H1 (cell line): ENCODE data around the gene EGFLAM. TPM values are rescaled to one million over a fixed set of nuclear protein-coding genes. Genes with fewer than 3 reads are reported as not detected.

Source experiments
- CTCF ChIA-PET: fragments of 300-600 bp; sonication (Branson Sonifier 250); formaldehyde crosslinking; loops from one replicate; lab custom pipeline; 2021; ENCODE audit not compliant: partially characterized antibody; lab: Charles Lee
- POLR2A ChIA-PET: fragments of 300-600 bp; sonication (Branson Sonifier 250); formaldehyde crosslinking; loops from one replicate; lab custom pipeline; 2021; ENCODE audit warnings: inconsistent platforms; ENCODE audit not compliant: partially characterized antibody; lab: Charles Lee
- DNase-seq, 2 experiments: peaks; one replicate each; pipeline versions ENCODE4 v3.0.0 to v3.0.0-alpha.2; 2010 to 2022; ENCODE audit warnings: low spot score in 2 of 2, low read depth in 1 of 2, mixed read lengths in 1 of 2
- FAIRE-seq: peaks from 2 replicates; lab custom pipeline; 2011; peaks lifted over from hg19 to GRCh38; lab: Jason Lieb, UNC
- H2AFZ ChIP-seq: 2 replicates; pipeline ENCODE4 v1.8.1; 2012; ENCODE audit warnings: low read length, inconsistent platforms
- H2AK5ac ChIP-seq: 2 replicates; pipeline ENCODE4 v1.6.1; 2013; ENCODE audit warnings: low read depth, low read length
- H2BK120ac ChIP-seq: replicated peaks from 2 replicates; pipeline ENCODE3; 2013; ENCODE audit warnings: low read depth, low read length, inconsistent platforms
- H2BK12ac ChIP-seq: 2 replicates; pipeline ENCODE4 v1.6.1; 2013; ENCODE audit warnings: low read depth, low read length
- H2BK15ac ChIP-seq: 2 replicates; pipeline ENCODE4 v1.6.1; 2013; ENCODE audit warnings: low read length
- H2BK20ac ChIP-seq: 2 replicates; pipeline ENCODE4 v1.6.1; 2013; ENCODE audit warnings: low read length
- H2BK5ac ChIP-seq: 2 replicates; pipeline ENCODE4 v1.6.1; 2013; ENCODE audit warnings: low read depth, low read length
- H3K14ac ChIP-seq: 2 replicates; pipeline ENCODE4 v1.6.1; 2013; ENCODE audit warnings: inconsistent platforms; ENCODE audit not compliant: insufficient read length
- H3K18ac ChIP-seq: 2 replicates; pipeline ENCODE4 v1.6.1; 2013; ENCODE audit warnings: low read length; ENCODE audit errors: extremely low read depth
- H3K23ac ChIP-seq: 2 replicates; pipeline ENCODE4 v1.6.1; 2013; ENCODE audit warnings: inconsistent platforms; ENCODE audit not compliant: insufficient read length
- H3K23me2 ChIP-seq: 2 replicates; pipeline ENCODE4 v1.6.1; 2013; ENCODE audit warnings: low read depth, low read length
- H3K27ac ChIP-seq: 2 replicates; pipeline ENCODE4 v1.6.1; 2011; ENCODE audit warnings: low read depth, low read length, inconsistent platforms
- H3K27me3 ChIP-seq, 4 experiments: replicated peaks in 1 of 4; 1 replicate in 1 of 4; 2 replicates in 3 of 4; pipeline versions ENCODE4 v1.6.1 to v1.8.1; 2011 to 2013; ENCODE audit warnings: low read length in 3 of 4, mild to moderate bottlenecking in 3 of 4, inconsistent platforms in 2 of 4, mixed read lengths in 2 of 4, moderate library complexity in 1 of 4; ENCODE audit not compliant: control insufficient read depth in 3 of 4, insufficient read depth in 3 of 4; ENCODE audit errors: extremely low read depth in 1 of 4
- H3K36me3 ChIP-seq, 4 experiments: 2 replicates each; pipeline versions ENCODE4 v1.6.1 to v1.8.1; 2011 to 2013; ENCODE audit warnings: mild to moderate bottlenecking in 4 of 4, low read length in 3 of 4, moderate library complexity in 2 of 4, control low read depth in 1 of 4, inconsistent platforms in 1 of 4; ENCODE audit not compliant: insufficient read depth in 4 of 4, control insufficient read depth in 2 of 4
- H3K4ac ChIP-seq: replicated peaks from 2 replicates; pipeline ENCODE3; 2013; ENCODE audit warnings: low read length, low read depth, mixed read lengths, inconsistent platforms; ENCODE audit not compliant: insufficient read length
- H3K4me1 ChIP-seq, 4 experiments: replicated peaks in 1 of 4; 1 replicate in 1 of 4; 2 replicates in 3 of 4; pipeline versions ENCODE4 v1.6.1 to v1.8.1; 2011 to 2013; ENCODE audit warnings: low read length in 3 of 4, inconsistent platforms in 2 of 4, mixed read lengths in 1 of 4; ENCODE audit not compliant: insufficient read depth in 4 of 4, control insufficient read depth in 3 of 4
- H3K4me2 ChIP-seq, 2 experiments: 2 replicates each; pipeline versions ENCODE4 v1.6.1 to v1.8.1; 2011 to 2013; ENCODE audit warnings: low read depth in 2 of 2, low read length in 2 of 2, control low read depth in 1 of 2, inconsistent platforms in 1 of 2, mild to moderate bottlenecking in 1 of 2; ENCODE audit not compliant: insufficient read depth in 1 of 2
- H3K4me3 ChIP-seq, 4 experiments: fragments of 200-600, 300-600 bp in 1 of 4; sonication (generic), shearing (Covaris generic), sonication (Bioruptor Twin) in 1 of 4; 2 replicates each; pipeline versions ENCODE4 v1.5.1 to v1.8.1; 2011 to 2016; ENCODE audit warnings: low read length in 4 of 4, low read depth in 3 of 4, control low read depth in 2 of 4, inconsistent platforms in 2 of 4, mild to moderate bottlenecking in 2 of 4, mixed read lengths in 1 of 4, moderate library complexity in 1 of 4; ENCODE audit not compliant: insufficient read depth in 2 of 4; ENCODE audit errors: extremely low read depth in 1 of 4
- H3K56ac ChIP-seq: replicated peaks from 2 replicates; pipeline ENCODE3; 2013; ENCODE audit warnings: low read depth, mild to moderate bottlenecking, mixed read lengths, low read length, inconsistent platforms; ENCODE audit not compliant: insufficient read length
- H3K79me1 ChIP-seq: 2 replicates; pipeline ENCODE4 v1.6.1; 2013; ENCODE audit warnings: low read depth, low read length, control low read depth
- H3K79me2 ChIP-seq, 2 experiments: 2 replicates each; pipeline versions ENCODE4 v1.6.1 to v1.8.1; 2012 to 2013; ENCODE audit warnings: low read length in 2 of 2, mild to moderate bottlenecking in 2 of 2, inconsistent platforms in 1 of 2; ENCODE audit not compliant: insufficient read depth in 2 of 2, control insufficient read depth in 1 of 2
- H3K9ac ChIP-seq, 4 experiments: replicated peaks in 1 of 4; 1 replicate in 1 of 4; 2 replicates in 3 of 4; pipeline versions ENCODE4 v1.6.1 to v1.8.1; 2011 to 2013; ENCODE audit warnings: low read depth in 3 of 4, low read length in 3 of 4, control low read depth in 2 of 4, mild to moderate bottlenecking in 2 of 4, moderate library complexity in 2 of 4, inconsistent platforms in 1 of 4; ENCODE audit errors: extremely low read depth in 1 of 4
- H3K9me3 ChIP-seq, 2 experiments: 2 replicates each; pipeline versions ENCODE4 v1.6.1 to v1.8.1; 2012 to 2013; ENCODE audit warnings: mild to moderate bottlenecking in 2 of 2, moderate library complexity in 2 of 2, control low read depth in 1 of 2, inconsistent platforms in 1 of 2, low read depth in 1 of 2, low read length in 1 of 2, mixed read lengths in 1 of 2; ENCODE audit not compliant: insufficient read depth in 2 of 2
- H4K20me1 ChIP-seq, 2 experiments: replicated peaks in 1 of 2; 2 replicates each; pipeline versions ENCODE3 to v1.8.1; 2011 to 2013; ENCODE audit warnings: inconsistent platforms in 2 of 2, low read length in 2 of 2, mild to moderate bottlenecking in 1 of 2; ENCODE audit not compliant: insufficient read depth in 2 of 2, control insufficient read depth in 1 of 2
- H4K5ac ChIP-seq: 2 replicates; pipeline ENCODE4 v1.6.1; 2013; ENCODE audit warnings: low read length, low read depth, mixed read lengths, inconsistent platforms; ENCODE audit not compliant: insufficient read length
- H4K8ac ChIP-seq: 2 replicates; pipeline ENCODE4 v1.8.0; 2013; ENCODE audit warnings: mild to moderate bottlenecking, moderate library complexity, low read length, inconsistent platforms; ENCODE audit not compliant: insufficient read depth; ENCODE audit errors: extremely low read depth
- H4K91ac ChIP-seq: replicated peaks from 2 replicates; pipeline ENCODE3; 2013; ENCODE audit warnings: low read length, mixed read lengths, inconsistent platforms; ENCODE audit not compliant: insufficient read length
- BCL11A ChIP-seq, 2 experiments: IDR thresholded peaks; one replicate each; pipeline ENCODE4 v1.6.1; 2011; ENCODE audit warnings: low read depth in 2 of 2, low read length in 2 of 2, mild to moderate bottlenecking in 2 of 2
- KDM4A ChIP-seq: IDR thresholded peaks from one replicate; pipeline ENCODE4 v1.7.1; 2012; ENCODE audit warnings: low read depth, mild to moderate bottlenecking, moderate library complexity, low read length, inconsistent platforms; ENCODE audit not compliant: severe bottlenecking
- TAF7 ChIP-seq: optimal IDR thresholded peaks from 2 replicates; pipeline ENCODE3; 2011; ENCODE audit warnings: low read depth, mild to moderate bottlenecking, inconsistent platforms, low read length, moderate library complexity, borderline replicate concordance
- WGBS, 2 experiments: shearing (Covaris generic) in 1 of 2; methylation state at CpG; one replicate each; pipeline versions ENCODE4 v1.1.6 to v1.1.7; 2013 to 2015; ENCODE audit warnings: low lambda C conversion rate in 2 of 2, mixed read lengths in 2 of 2, inconsistent platforms in 1 of 2, low coverage in 1 of 2, missing lambda C conversion rate in 1 of 2; ENCODE audit not compliant: insufficient replicate concordance in 2 of 2, insufficient coverage in 1 of 2, insufficient read length in 1 of 2; ENCODE audit errors: extremely low coverage in 1 of 2, missing lambda C conversion rate in 1 of 2; 5-methylcytosine and 5-hydroxymethylcytosine counted together
- polyA plus RNA-seq, 7 experiments: library from polyadenylated mRNA; depleted of rRNA in 3 of 7; stranded (reverse) in 5 of 7; unstranded in 2 of 7; fragments of >200 nt in 5 of 7; fragments of 200-250 nt in 2 of 7; gene quantifications; 1 replicate in 5 of 7; 2 replicates in 1 of 7; 4 replicates in 1 of 7; pipeline versions ENCODE4 v1.2.1 to v1.2.3, GENCODE V29; 2011 to 2013; ENCODE audit warnings: missing spikeins in 2 of 7, mixed read lengths in 2 of 7
- total RNA-seq: library from RNA; stranded (reverse); fragmentation: NEBNext Ultra II Directional; extraction: Animal tissue kit (Norgen Biotek cat#: 25700); gene quantifications from 2 replicates; pipeline ENCODE4 v1.2.1, GENCODE V29; 2021

Gene EGFLAM
- total and polyA plus RNA-seq, 2 of the 8 experiments (the other 6 are each of a cell fraction or from before 2014, with no cell fraction given), result 0.20 to 0.24 TPM

DNA sequence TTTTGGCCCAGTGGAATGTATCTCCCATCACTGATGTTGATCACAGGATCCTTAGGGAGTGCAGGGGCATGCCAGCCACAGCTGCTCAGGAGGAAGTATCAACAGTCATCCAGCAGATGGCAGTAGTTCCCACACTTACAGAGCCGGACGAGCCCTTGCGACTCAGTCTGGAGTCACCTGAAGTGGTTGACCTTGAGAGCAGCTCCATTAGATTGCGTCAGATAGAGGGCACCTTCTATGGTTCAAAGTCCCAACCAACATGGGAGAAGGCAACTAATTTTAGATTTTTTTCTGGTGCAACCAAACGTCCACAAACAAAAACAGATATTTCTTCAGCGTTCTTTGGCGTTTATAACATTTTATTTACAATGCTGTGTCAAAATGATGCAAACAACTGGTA, 124.5 kb downstream of the EGFLAM start:
- no peak overlapping the region for H3K23ac ChIP-seq
- peak; percentile 77 for FAIRE-seq
- POLR2A ChIA-PET, result no interaction called here
- no peak for TF ChIP-seq BCL11A (IDR thresholded peaks at IDR 0.05; ENCODE audit: low read depth in 2 of 2, low read length in 2 of 2)
- no peak for TF ChIP-seq TAF7
- no peak for TF ChIP-seq KDM4A

More for the DNA sequence above, 124.5 kb downstream of the EGFLAM start:
- Histone ChIP-seq H3K14ac (no peak overlapping the region), H3K18ac (no peak overlapping the region), H3K4me2 (no peak overlapping the region), H2BK20ac (no peak overlapping the region), H2BK12ac (no peak overlapping the region), H3K79me2 (no peaks in the 10 kb centered on the region), H4K5ac (no peak overlapping the region), H2BK120ac (no peak overlapping the region), H3K4me3 (no peak overlapping the region), H4K20me1 (no peaks in the 10 kb centered on the region), H3K27me3 (peaks cover 0 to 3% (median 0%) of the 10 kb centered on the region in 4 experiments; a peak in 1 of 7 replicates), H3K79me1 (no peaks in the 10 kb centered on the region), H3K4me1 (peaks cover 0 to 12% (median 7%) of the 10 kb centered on the region in 4 experiments; a peak in 3 of 7 replicates), H3K9me3 (no peaks in the 10 kb centered on the region), H3K23me2 (no peaks in the 10 kb centered on the region), H4K8ac (no peak overlapping the region), H3K27ac (no peak overlapping the region), H3K56ac (no peak overlapping the region), H3K36me3 (no peaks in the 10 kb centered on the region), H2AFZ (no peak overlapping the region), H3K4ac (no peak overlapping the region), H4K91ac (no peak overlapping the region), H2BK5ac (no peak overlapping the region), H3K9ac (no peak overlapping the region), H2AK5ac (no peak overlapping the region), H2BK15ac (no peak overlapping the region)
- CTCF ChIA-PET, result interaction anchor here (0.6 to 4.2 kb wide), 40 partner anchors 8 to 575 kb away, joined by 3 to 27 read pairs (median 4); no protein-coding TSS in a partner anchor
- 39% methylated on average over 7 of the region's 7 CpGs; no CpG with 5 or more reads in 1 of the 2 experiments for WGBS, 2 experiments
- peak; percentile 69 to 78 for DNase-seq
